H1 (cell line): ENCODE measurements around the gene CP. TPM values are rescaled to one million over a fixed set of nuclear protein-coding genes. Genes with fewer than 3 reads are reported as not detected.

Source experiments
- CTCF ChIA-PET: fragments of 300-600 bp; sonication (Branson Sonifier 250); formaldehyde crosslinking; loops from one replicate; lab custom pipeline; 2021; ENCODE audit not compliant: partially characterized antibody; lab: Charles Lee
- POLR2A ChIA-PET: fragments of 300-600 bp; sonication (Branson Sonifier 250); formaldehyde crosslinking; loops from one replicate; lab custom pipeline; 2021; ENCODE audit warnings: inconsistent platforms; ENCODE audit not compliant: partially characterized antibody; lab: Charles Lee
- DNase-seq, 2 experiments: peaks; one replicate each; pipeline versions ENCODE4 v3.0.0 to v3.0.0-alpha.2; 2010 to 2022; ENCODE audit warnings: low spot score in 2 of 2, low read depth in 1 of 2, mixed read lengths in 1 of 2
- FAIRE-seq: peaks from 2 replicates; lab custom pipeline; 2011; peaks lifted over from hg19 to GRCh38; lab: Jason Lieb, UNC
- H2AFZ ChIP-seq: 2 replicates; pipeline ENCODE4 v1.8.1; 2012; ENCODE audit warnings: low read length, inconsistent platforms
- H2AK5ac ChIP-seq: 2 replicates; pipeline ENCODE4 v1.6.1; 2013; ENCODE audit warnings: low read depth, low read length
- H2BK120ac ChIP-seq: replicated peaks from 2 replicates; pipeline ENCODE3; 2013; ENCODE audit warnings: low read depth, low read length, inconsistent platforms
- H2BK12ac ChIP-seq: 2 replicates; pipeline ENCODE4 v1.6.1; 2013; ENCODE audit warnings: low read depth, low read length
- H2BK15ac ChIP-seq: 2 replicates; pipeline ENCODE4 v1.6.1; 2013; ENCODE audit warnings: low read length
- H2BK20ac ChIP-seq: 2 replicates; pipeline ENCODE4 v1.6.1; 2013; ENCODE audit warnings: low read length
- H2BK5ac ChIP-seq: 2 replicates; pipeline ENCODE4 v1.6.1; 2013; ENCODE audit warnings: low read depth, low read length
- H3K14ac ChIP-seq: 2 replicates; pipeline ENCODE4 v1.6.1; 2013; ENCODE audit warnings: inconsistent platforms; ENCODE audit not compliant: insufficient read length
- H3K18ac ChIP-seq: 2 replicates; pipeline ENCODE4 v1.6.1; 2013; ENCODE audit warnings: low read length; ENCODE audit errors: extremely low read depth
- H3K23ac ChIP-seq: 2 replicates; pipeline ENCODE4 v1.6.1; 2013; ENCODE audit warnings: inconsistent platforms; ENCODE audit not compliant: insufficient read length
- H3K23me2 ChIP-seq: 2 replicates; pipeline ENCODE4 v1.6.1; 2013; ENCODE audit warnings: low read depth, low read length
- H3K27ac ChIP-seq: 2 replicates; pipeline ENCODE4 v1.6.1; 2011; ENCODE audit warnings: low read depth, low read length, inconsistent platforms
- H3K27me3 ChIP-seq, 4 experiments: replicated peaks in 1 of 4; 1 replicate in 1 of 4; 2 replicates in 3 of 4; pipeline versions ENCODE4 v1.6.1 to v1.8.1; 2011 to 2013; ENCODE audit warnings: low read length in 3 of 4, mild to moderate bottlenecking in 3 of 4, inconsistent platforms in 2 of 4, mixed read lengths in 2 of 4, moderate library complexity in 1 of 4; ENCODE audit not compliant: control insufficient read depth in 3 of 4, insufficient read depth in 3 of 4; ENCODE audit errors: extremely low read depth in 1 of 4
- H3K36me3 ChIP-seq, 4 experiments: 2 replicates each; pipeline versions ENCODE4 v1.6.1 to v1.8.1; 2011 to 2013; ENCODE audit warnings: mild to moderate bottlenecking in 4 of 4, low read length in 3 of 4, moderate library complexity in 2 of 4, control low read depth in 1 of 4, inconsistent platforms in 1 of 4; ENCODE audit not compliant: insufficient read depth in 4 of 4, control insufficient read depth in 2 of 4
- H3K4ac ChIP-seq: replicated peaks from 2 replicates; pipeline ENCODE3; 2013; ENCODE audit warnings: low read length, low read depth, mixed read lengths, inconsistent platforms; ENCODE audit not compliant: insufficient read length
- H3K4me1 ChIP-seq, 4 experiments: replicated peaks in 1 of 4; 1 replicate in 1 of 4; 2 replicates in 3 of 4; pipeline versions ENCODE4 v1.6.1 to v1.8.1; 2011 to 2013; ENCODE audit warnings: low read length in 3 of 4, inconsistent platforms in 2 of 4, mixed read lengths in 1 of 4; ENCODE audit not compliant: insufficient read depth in 4 of 4, control insufficient read depth in 3 of 4
- H3K4me2 ChIP-seq, 2 experiments: 2 replicates each; pipeline versions ENCODE4 v1.6.1 to v1.8.1; 2011 to 2013; ENCODE audit warnings: low read depth in 2 of 2, low read length in 2 of 2, control low read depth in 1 of 2, inconsistent platforms in 1 of 2, mild to moderate bottlenecking in 1 of 2; ENCODE audit not compliant: insufficient read depth in 1 of 2
- H3K4me3 ChIP-seq, 4 experiments: fragments of 200-600, 300-600 bp in 1 of 4; sonication (generic), shearing (Covaris generic), sonication (Bioruptor Twin) in 1 of 4; 2 replicates each; pipeline versions ENCODE4 v1.5.1 to v1.8.1; 2011 to 2016; ENCODE audit warnings: low read length in 4 of 4, low read depth in 3 of 4, control low read depth in 2 of 4, inconsistent platforms in 2 of 4, mild to moderate bottlenecking in 2 of 4, mixed read lengths in 1 of 4, moderate library complexity in 1 of 4; ENCODE audit not compliant: insufficient read depth in 2 of 4; ENCODE audit errors: extremely low read depth in 1 of 4
- H3K56ac ChIP-seq: replicated peaks from 2 replicates; pipeline ENCODE3; 2013; ENCODE audit warnings: low read depth, mild to moderate bottlenecking, mixed read lengths, low read length, inconsistent platforms; ENCODE audit not compliant: insufficient read length
- H3K79me1 ChIP-seq: 2 replicates; pipeline ENCODE4 v1.6.1; 2013; ENCODE audit warnings: low read depth, low read length, control low read depth
- H3K79me2 ChIP-seq, 2 experiments: 2 replicates each; pipeline versions ENCODE4 v1.6.1 to v1.8.1; 2012 to 2013; ENCODE audit warnings: low read length in 2 of 2, mild to moderate bottlenecking in 2 of 2, inconsistent platforms in 1 of 2; ENCODE audit not compliant: insufficient read depth in 2 of 2, control insufficient read depth in 1 of 2
- H3K9ac ChIP-seq, 4 experiments: replicated peaks in 1 of 4; 1 replicate in 1 of 4; 2 replicates in 3 of 4; pipeline versions ENCODE4 v1.6.1 to v1.8.1; 2011 to 2013; ENCODE audit warnings: low read depth in 3 of 4, low read length in 3 of 4, control low read depth in 2 of 4, mild to moderate bottlenecking in 2 of 4, moderate library complexity in 2 of 4, inconsistent platforms in 1 of 4; ENCODE audit errors: extremely low read depth in 1 of 4
- H3K9me3 ChIP-seq, 2 experiments: 2 replicates each; pipeline versions ENCODE4 v1.6.1 to v1.8.1; 2012 to 2013; ENCODE audit warnings: mild to moderate bottlenecking in 2 of 2, moderate library complexity in 2 of 2, control low read depth in 1 of 2, inconsistent platforms in 1 of 2, low read depth in 1 of 2, low read length in 1 of 2, mixed read lengths in 1 of 2; ENCODE audit not compliant: insufficient read depth in 2 of 2
- H4K20me1 ChIP-seq, 2 experiments: replicated peaks in 1 of 2; 2 replicates each; pipeline versions ENCODE3 to v1.8.1; 2011 to 2013; ENCODE audit warnings: inconsistent platforms in 2 of 2, low read length in 2 of 2, mild to moderate bottlenecking in 1 of 2; ENCODE audit not compliant: insufficient read depth in 2 of 2, control insufficient read depth in 1 of 2
- H4K5ac ChIP-seq: 2 replicates; pipeline ENCODE4 v1.6.1; 2013; ENCODE audit warnings: low read length, low read depth, mixed read lengths, inconsistent platforms; ENCODE audit not compliant: insufficient read length
- H4K8ac ChIP-seq: 2 replicates; pipeline ENCODE4 v1.8.0; 2013; ENCODE audit warnings: mild to moderate bottlenecking, moderate library complexity, low read length, inconsistent platforms; ENCODE audit not compliant: insufficient read depth; ENCODE audit errors: extremely low read depth
- H4K91ac ChIP-seq: replicated peaks from 2 replicates; pipeline ENCODE3; 2013; ENCODE audit warnings: low read length, mixed read lengths, inconsistent platforms; ENCODE audit not compliant: insufficient read length
- BRCA1 ChIP-seq: IDR thresholded peaks from 2 replicates; pipeline ENCODE4 v1.6.1; 2012; ENCODE audit warnings: low read depth, low read length, improper control_type of control experiment
- EP300 ChIP-seq, 2 experiments: IDR thresholded peaks; 1 replicate in 1 of 2; 2 replicates in 1 of 2; pipeline ENCODE4 v1.6.1; 2011 to 2012; ENCODE audit warnings: low read depth in 2 of 2, low read length in 2 of 2, mild to moderate bottlenecking in 2 of 2, borderline replicate concordance in 1 of 2, inconsistent platforms in 1 of 2, moderate library complexity in 1 of 2
- EZH2 ChIP-seq: fragments of 200-600 bp; sonication (generic); IDR thresholded peaks from 2 replicates; pipeline ENCODE4 v1.7.1; 2012; ENCODE audit warnings: low read depth, mild to moderate bottlenecking, moderate library complexity, low read length, inconsistent platforms; ENCODE audit not compliant: severe bottlenecking
- GTF2F1 ChIP-seq: IDR thresholded peaks from 2 replicates; pipeline ENCODE4 v1.6.1; 2012; ENCODE audit warnings: low read depth, low read length, improper control_type of control experiment, borderline replicate concordance
- JUND ChIP-seq: IDR thresholded peaks from 2 replicates; pipeline ENCODE4 v1.6.1; 2011; ENCODE audit warnings: mild to moderate bottlenecking, improper control_type of control experiment, low read length
- NANOG ChIP-seq: IDR thresholded peaks from 2 replicates; pipeline ENCODE4 v1.6.1; 2011; ENCODE audit warnings: low read length, low read depth, mild to moderate bottlenecking, inconsistent platforms; ENCODE audit not compliant: insufficient read depth, poor library complexity, severe bottlenecking
- RBBP5 ChIP-seq: IDR thresholded peaks from 2 replicates; pipeline ENCODE4 v1.7.1; 2012; ENCODE audit warnings: low read depth, mild to moderate bottlenecking, inconsistent platforms, low read length, moderate library complexity, borderline replicate concordance
- RXRA ChIP-seq: IDR thresholded peaks from 2 replicates; pipeline ENCODE4 v1.6.1; 2011; ENCODE audit warnings: low read depth, mild to moderate bottlenecking, low read length, moderate library complexity; ENCODE audit not compliant: insufficient read depth
- SAP30 ChIP-seq: fragments of 300-600 bp; sonication (generic); IDR thresholded peaks from 2 replicates; pipeline ENCODE4 v1.7.1; 2012; ENCODE audit warnings: low read length, moderate library complexity, mild to moderate bottlenecking, inconsistent platforms; ENCODE audit not compliant: insufficient read depth, insufficient replicate concordance
- SP4 ChIP-seq: IDR thresholded peaks from 2 replicates; pipeline ENCODE4 v1.6.1; 2012; ENCODE audit warnings: low read length, inconsistent platforms
- TAF7 ChIP-seq: optimal IDR thresholded peaks from 2 replicates; pipeline ENCODE3; 2011; ENCODE audit warnings: low read depth, mild to moderate bottlenecking, inconsistent platforms, low read length, moderate library complexity, borderline replicate concordance
- ZNF274 ChIP-seq: IDR thresholded peaks from 2 replicates; pipeline ENCODE4 v1.7.0; 2012; ENCODE audit warnings: low read length, borderline replicate concordance; ENCODE audit errors: extremely low read depth
- WGBS, 2 experiments: shearing (Covaris generic) in 1 of 2; methylation state at CpG; one replicate each; pipeline versions ENCODE4 v1.1.6 to v1.1.7; 2013 to 2015; ENCODE audit warnings: low lambda C conversion rate in 2 of 2, mixed read lengths in 2 of 2, inconsistent platforms in 1 of 2, low coverage in 1 of 2, missing lambda C conversion rate in 1 of 2; ENCODE audit not compliant: insufficient replicate concordance in 2 of 2, insufficient coverage in 1 of 2, insufficient read length in 1 of 2; ENCODE audit errors: extremely low coverage in 1 of 2, missing lambda C conversion rate in 1 of 2; 5-methylcytosine and 5-hydroxymethylcytosine counted together
- polyA plus RNA-seq, 7 experiments: library from polyadenylated mRNA; depleted of rRNA in 3 of 7; stranded (reverse) in 5 of 7; unstranded in 2 of 7; fragments of >200 nt in 5 of 7; fragments of 200-250 nt in 2 of 7; gene quantifications; 1 replicate in 5 of 7; 2 replicates in 1 of 7; 4 replicates in 1 of 7; pipeline versions ENCODE4 v1.2.1 to v1.2.3, GENCODE V29; 2011 to 2013; ENCODE audit warnings: missing spikeins in 2 of 7, mixed read lengths in 2 of 7
- total RNA-seq: library from RNA; stranded (reverse); fragmentation: NEBNext Ultra II Directional; extraction: Animal tissue kit (Norgen Biotek cat#: 25700); gene quantifications from 2 replicates; pipeline ENCODE4 v1.2.1, GENCODE V29; 2021
- TF ChIP-seq, protein P1 (sequence below): IDR thresholded peaks from 2 replicates; pipeline ENCODE4 v1.6.1; 2012; ENCODE audit warnings: inconsistent platforms

CP gene
- total and polyA plus RNA-seq, 2 of the 8 experiments (the other 6 are each of a cell fraction or from before 2014, with no cell fraction given) = 0.32 to 2.6 TPM

DNA sequence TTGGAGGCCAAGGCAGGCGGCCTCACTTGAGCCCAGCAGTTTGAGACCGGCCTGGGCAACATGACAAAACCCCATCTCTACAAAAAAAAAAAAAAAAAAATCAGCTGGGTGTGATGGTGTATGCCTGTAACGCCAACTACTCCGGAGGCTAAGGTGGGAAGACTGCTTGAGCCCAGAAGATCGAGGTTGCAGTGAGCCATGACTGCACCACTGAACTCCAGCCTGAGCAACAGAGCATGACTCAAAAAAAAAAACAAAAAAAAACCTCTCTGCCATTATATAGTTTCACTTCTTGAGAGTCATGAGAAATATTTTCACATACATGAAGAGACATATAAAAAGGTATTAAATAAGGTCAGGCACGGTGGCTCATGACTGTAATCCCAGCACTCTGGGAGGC, 45.9 kb upstream of the CP start:
- DNase-seq = no peak
- TF ChIP-seq RXRA (no peak), EZH2 (no peak), BRCA1 (no peak), RBBP5 (no peak), SP4 (no peak), SAP30 (no peak), TAF7 (no peak), GTF2F1 (no peak), ZNF274 (no peak), JUND (no peak), NANOG (no peak), EP300 (IDR thresholded peaks at IDR 0.05; ENCODE audit: borderline replicate concordance in 1 of 2, low read depth in 2 of 2, low read length in 2 of 2) (no peak)
- TF ChIP-seq, protein P1, sequence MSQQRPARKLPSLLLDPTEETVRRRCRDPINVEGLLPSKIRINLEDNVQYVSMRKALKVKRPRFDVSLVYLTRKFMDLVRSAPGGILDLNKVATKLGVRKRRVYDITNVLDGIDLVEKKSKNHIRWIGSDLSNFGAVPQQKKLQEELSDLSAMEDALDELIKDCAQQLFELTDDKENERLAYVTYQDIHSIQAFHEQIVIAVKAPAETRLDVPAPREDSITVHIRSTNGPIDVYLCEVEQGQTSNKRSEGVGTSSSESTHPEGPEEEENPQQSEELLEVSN = no peak
- H2AFZ ChIP-seq = no peak overlapping the region
- H3K79me2 ChIP-seq = no peaks in the 10 kb centered on the region
- H3K9ac ChIP-seq = no peak overlapping the region
- ChIA-PET POLR2A (no interaction called here), CTCF (interaction anchor here (0.8 to 2.3 kb wide), 4 partner anchors 25 to 153 kb away, joined by 3 to 12 read pairs (median 3); no protein-coding TSS in a partner anchor)
- no peak overlapping the region for H3K4me2 ChIP-seq
- H2BK5ac ChIP-seq = no peak overlapping the region
- no peak overlapping the region for H3K23ac ChIP-seq
- H3K27ac ChIP-seq = no peak overlapping the region
- H2BK15ac ChIP-seq = no peak overlapping the region
- H4K20me1 ChIP-seq = no peaks in the 10 kb centered on the region
- no peak overlapping the region for H2BK12ac ChIP-seq
- no peak overlapping the region for H3K4me3 ChIP-seq
- H2AK5ac ChIP-seq = no peak overlapping the region
- no peak overlapping the region for H2BK120ac ChIP-seq
- H2BK20ac ChIP-seq = no peak overlapping the region
- 97% methylated on average over 6 of the region's 6 CpGs; no CpG with 5 or more reads in 1 of the 2 experiments for WGBS, 2 experiments
- FAIRE-seq = no peak
- H4K91ac ChIP-seq = no peak overlapping the region
- H3K79me1 ChIP-seq = no peaks in the 10 kb centered on the region
- no peak overlapping the region for H3K56ac ChIP-seq
- no peak overlapping the region for H4K8ac ChIP-seq
- no peaks in the 10 kb centered on the region for H3K27me3 ChIP-seq
- H3K18ac ChIP-seq = no peak overlapping the region
- no peak overlapping the region for H3K14ac ChIP-seq
- no peaks in the 10 kb centered on the region for H3K4me1 ChIP-seq
- H3K4ac ChIP-seq = no peak overlapping the region
- no peaks in the 10 kb centered on the region for H3K36me3 ChIP-seq
- H4K5ac ChIP-seq = no peak overlapping the region
- no peaks in the 10 kb centered on the region for H3K23me2 ChIP-seq
- no peaks in the 10 kb centered on the region for H3K9me3 ChIP-seq
